GM12873 (cell line): Measurements from ENCODE around the gene CRTC1.

Experiments
- TF ChIP-seq, protein P1 (sequence below): IDR thresholded peaks from 2 replicates; pipeline ENCODE4 v1.5.1; 2012; ENCODE audit warnings: low read depth, mild to moderate bottlenecking, moderate library complexity, low read length, control low read depth; ENCODE audit not compliant: insufficient read depth; ENCODE audit errors: missing control alignments

CRTC1 gene

DNA sequence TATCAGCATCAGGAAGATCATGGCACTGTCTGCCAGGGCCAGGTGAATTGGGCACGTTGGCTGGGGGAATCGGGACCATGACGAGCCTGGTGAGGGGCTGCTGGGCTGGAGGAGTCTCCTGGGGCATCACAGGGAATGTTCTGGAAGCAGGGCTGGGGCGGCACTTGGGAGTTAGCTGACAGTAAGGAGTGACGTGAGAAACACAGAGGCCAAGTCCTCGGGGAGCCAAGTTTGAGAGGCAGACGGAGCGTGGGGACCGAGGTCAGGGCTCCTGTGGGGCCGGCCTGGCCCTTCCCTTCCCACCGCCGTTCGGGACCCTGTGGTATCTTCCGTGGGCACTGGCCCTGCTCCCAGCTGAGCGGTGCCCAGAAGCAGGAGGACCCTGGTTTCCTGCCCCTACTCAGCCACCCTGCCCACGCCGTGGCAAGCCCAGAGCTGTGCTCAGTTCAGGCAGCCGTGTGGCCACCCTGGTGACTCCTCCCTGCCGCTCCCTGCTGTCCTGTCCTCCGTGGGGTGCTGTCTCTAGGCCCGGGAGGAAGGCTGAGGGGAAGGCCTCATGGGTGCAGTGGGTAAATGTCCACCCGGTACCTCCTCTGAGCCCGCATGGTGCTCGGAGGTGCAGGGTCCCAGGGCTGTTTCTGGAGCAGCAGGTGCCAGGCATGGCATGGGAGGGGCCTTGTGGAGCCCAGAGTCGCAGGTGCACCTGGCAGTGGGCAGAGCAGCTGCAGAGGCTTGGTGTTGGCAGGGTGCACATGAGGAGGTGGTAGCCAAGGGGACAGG, 25.2 kb downstream of the CRTC1 start:
- TF ChIP-seq, protein P1, sequence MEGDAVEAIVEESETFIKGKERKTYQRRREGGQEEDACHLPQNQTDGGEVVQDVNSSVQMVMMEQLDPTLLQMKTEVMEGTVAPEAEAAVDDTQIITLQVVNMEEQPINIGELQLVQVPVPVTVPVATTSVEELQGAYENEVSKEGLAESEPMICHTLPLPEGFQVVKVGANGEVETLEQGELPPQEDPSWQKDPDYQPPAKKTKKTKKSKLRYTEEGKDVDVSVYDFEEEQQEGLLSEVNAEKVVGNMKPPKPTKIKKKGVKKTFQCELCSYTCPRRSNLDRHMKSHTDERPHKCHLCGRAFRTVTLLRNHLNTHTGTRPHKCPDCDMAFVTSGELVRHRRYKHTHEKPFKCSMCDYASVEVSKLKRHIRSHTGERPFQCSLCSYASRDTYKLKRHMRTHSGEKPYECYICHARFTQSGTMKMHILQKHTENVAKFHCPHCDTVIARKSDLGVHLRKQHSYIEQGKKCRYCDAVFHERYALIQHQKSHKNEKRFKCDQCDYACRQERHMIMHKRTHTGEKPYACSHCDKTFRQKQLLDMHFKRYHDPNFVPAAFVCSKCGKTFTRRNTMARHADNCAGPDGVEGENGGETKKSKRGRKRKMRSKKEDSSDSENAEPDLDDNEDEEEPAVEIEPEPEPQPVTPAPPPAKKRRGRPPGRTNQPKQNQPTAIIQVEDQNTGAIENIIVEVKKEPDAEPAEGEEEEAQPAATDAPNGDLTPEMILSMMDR, result no peak

DNA sequence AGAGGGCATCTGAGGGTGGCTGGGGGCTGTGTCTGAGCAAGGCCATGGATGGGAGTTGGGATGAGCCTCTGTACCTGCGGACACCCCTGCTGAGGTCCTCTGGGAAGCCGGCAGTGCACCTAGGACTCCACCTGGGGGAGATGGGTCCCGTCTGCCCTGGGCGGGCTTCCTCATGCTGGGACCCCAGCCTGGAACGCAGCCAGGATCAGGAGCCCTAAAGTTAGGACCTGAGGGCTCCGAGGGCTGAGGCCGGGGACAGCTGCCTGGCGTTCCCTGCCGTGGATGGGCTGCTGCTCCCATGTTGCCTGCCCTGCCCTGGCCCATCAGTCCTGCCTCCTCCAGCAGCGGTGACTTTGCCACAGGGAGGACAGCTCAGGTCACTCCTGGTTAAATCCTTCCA, 26.1 kb downstream of the CRTC1 start:
- TF ChIP-seq, protein P1, result no peak

GRCh38 chr19:18710186-18710585, 26.7 kb downstream of the CRTC1 start:
- TF ChIP-seq, protein P1, result no peak

GRCh38 chr19:18710996-18711751, 27.7 kb downstream of the CRTC1 start:
- TF ChIP-seq, protein P1, result no peak

DNA sequence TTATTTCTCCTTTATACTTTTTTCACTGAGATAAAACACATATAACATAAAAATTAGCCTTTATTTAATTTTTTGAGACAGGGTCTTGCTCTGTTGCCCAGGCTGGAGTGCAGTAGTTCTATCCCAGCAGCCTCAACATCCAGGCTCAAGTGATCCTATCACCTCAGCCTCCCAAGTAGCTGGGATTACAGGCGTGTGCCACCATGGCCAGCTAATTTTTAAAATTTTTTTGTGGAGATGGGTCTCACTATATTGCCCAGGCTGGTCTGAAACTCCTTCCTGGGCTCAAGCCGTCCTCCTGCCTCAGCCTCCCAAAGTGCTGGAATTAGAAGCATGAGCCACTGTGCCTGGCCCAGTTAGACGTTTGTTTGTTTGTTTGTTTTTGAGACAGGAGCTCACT, 28.4 kb downstream of the CRTC1 start:
- TF ChIP-seq, protein P1, result no peak

GRCh38 chr19:18712981-18713380, 29.5 kb downstream of the CRTC1 start:
- TF ChIP-seq, protein P1, result no peak

DNA sequence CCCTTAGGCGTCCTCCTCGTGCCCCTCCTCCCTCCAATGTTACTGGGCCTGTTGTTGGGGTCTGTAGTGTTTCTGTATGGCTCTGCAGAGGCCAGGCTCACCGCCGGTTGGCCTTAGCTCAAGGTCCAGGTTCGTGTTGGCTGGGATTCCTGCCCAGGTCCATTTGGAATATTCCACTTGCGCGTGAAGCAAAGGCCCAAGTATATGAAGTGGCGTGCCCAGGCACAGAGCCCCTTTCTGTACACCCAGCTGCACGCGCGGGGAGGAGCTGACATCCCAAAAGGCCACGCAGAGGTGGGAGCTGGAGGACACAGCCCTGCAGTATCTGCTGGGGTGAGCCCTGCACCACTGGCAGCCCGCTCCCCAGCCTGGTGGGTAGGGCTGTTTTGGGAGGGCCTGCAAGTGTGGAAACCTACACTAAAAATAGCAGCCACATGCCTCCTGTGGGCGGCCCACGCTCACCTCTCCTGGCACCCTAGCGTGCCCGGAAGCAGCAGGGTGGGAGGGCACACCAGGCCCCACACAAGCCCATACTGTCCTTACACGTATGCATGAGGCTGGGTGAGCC, 30.2 kb downstream of the CRTC1 start:
- TF ChIP-seq, protein P1, result no peak
